Activated T-helper 1 cell treated with Interleukin-2 at 50 U/mL for 16 hours (primary cell): Measurements from ENCODE around the gene KLK3.

Source experiments
- DNase-seq: peaks from one replicate; pipeline ENCODE4 v3.0.0-alpha.2; 2020; ENCODE audit warnings: low read depth

KLK3 gene

GRCh38 chr19:50898018-50898417, 43.3 kb downstream of the KLK3 start:
- no peak for DNase-seq

- no peak for DNase-seq
Observed at GRCh38 chr19:50899569-50899968, 44.9 kb downstream of the KLK3 start.

GRCh38 chr19:50902640-50903039, 47.9 kb downstream of the KLK3 start:
- no peak for DNase-seq

- no peak for DNase-seq
Observed at GRCh38 chr19:50906217-50906616, 51.5 kb downstream of the KLK3 start.

- DNase-seq = no peak
Observed at GRCh38 chr19:50908336-50908735, 53.6 kb downstream of the KLK3 start.

GRCh38 chr19:50909240-50910070, 54.7 kb downstream of the KLK3 start:
- no peak for DNase-seq
